Measurements from ENCODE around the gene SFXN4.

DNA sequence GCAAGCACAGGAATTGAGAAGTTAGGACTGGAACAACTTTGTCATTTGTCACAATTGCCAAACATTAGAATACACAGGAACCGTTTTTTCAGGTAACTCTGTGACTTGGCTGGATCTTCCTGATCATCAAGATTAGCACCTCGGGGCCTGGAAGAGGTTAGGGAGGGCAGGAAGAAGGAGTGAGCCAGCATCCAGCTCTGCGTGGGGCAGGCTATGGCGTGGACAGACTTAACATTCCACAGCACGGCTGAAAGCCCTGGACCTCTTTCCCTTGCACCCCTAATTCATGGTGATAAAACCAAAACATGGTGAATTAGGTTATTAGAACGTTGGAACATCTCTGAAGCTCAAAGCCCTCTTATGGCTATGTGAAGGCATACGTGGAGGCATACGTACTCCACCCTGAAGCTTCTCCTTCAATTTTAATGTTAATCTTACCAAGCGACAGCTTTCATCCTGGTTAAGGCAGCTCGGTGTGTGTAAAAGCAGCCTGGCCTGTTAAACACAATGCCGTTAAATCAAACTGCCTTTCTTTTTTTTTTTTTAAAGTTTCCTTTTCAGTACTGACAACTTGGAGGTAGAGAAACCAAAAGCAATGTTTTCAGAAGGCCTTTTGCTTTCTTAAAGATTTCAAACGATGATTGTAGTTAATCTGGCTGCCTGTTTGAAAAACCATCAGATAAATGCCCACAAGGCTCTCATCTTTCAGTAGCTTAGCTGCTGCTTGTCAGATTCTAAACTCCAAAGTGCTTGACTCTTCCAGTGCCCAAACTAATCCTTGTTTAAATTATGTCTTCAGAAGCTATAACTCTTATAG is 46.3 kb upstream of the SFXN4 start:
- TF ChIP-seq, protein P1, sequence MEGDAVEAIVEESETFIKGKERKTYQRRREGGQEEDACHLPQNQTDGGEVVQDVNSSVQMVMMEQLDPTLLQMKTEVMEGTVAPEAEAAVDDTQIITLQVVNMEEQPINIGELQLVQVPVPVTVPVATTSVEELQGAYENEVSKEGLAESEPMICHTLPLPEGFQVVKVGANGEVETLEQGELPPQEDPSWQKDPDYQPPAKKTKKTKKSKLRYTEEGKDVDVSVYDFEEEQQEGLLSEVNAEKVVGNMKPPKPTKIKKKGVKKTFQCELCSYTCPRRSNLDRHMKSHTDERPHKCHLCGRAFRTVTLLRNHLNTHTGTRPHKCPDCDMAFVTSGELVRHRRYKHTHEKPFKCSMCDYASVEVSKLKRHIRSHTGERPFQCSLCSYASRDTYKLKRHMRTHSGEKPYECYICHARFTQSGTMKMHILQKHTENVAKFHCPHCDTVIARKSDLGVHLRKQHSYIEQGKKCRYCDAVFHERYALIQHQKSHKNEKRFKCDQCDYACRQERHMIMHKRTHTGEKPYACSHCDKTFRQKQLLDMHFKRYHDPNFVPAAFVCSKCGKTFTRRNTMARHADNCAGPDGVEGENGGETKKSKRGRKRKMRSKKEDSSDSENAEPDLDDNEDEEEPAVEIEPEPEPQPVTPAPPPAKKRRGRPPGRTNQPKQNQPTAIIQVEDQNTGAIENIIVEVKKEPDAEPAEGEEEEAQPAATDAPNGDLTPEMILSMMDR (IDR thresholded peaks at IDR 0.05; ENCODE audit: low read depth, low read length): no peak
- TF ChIP-seq, protein P2, sequence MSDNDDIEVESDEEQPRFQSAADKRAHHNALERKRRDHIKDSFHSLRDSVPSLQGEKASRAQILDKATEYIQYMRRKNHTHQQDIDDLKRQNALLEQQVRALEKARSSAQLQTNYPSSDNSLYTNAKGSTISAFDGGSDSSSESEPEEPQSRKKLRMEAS (IDR thresholded peaks at IDR 0.05; ENCODE audit: low read depth, low read length): no peak
- TF ChIP-seq POLR2A (IDR thresholded peaks at IDR 0.05; ENCODE audit: extremely low read depth, insufficient read length): no peak
- TF ChIP-seq MYC (IDR thresholded peaks at IDR 0.05; ENCODE audit: low read depth, low read length): no peak
